Measurements from ENCODE around the gene HVCN1. TPM values are rescaled to one million over a fixed set of nuclear protein-coding genes. Genes with fewer than 3 reads are reported as not detected.

The HVCN1 gene
- total RNA-seq, 2 experiments from 2014 or later, result 4.4 to 4.7 TPM

DNA sequence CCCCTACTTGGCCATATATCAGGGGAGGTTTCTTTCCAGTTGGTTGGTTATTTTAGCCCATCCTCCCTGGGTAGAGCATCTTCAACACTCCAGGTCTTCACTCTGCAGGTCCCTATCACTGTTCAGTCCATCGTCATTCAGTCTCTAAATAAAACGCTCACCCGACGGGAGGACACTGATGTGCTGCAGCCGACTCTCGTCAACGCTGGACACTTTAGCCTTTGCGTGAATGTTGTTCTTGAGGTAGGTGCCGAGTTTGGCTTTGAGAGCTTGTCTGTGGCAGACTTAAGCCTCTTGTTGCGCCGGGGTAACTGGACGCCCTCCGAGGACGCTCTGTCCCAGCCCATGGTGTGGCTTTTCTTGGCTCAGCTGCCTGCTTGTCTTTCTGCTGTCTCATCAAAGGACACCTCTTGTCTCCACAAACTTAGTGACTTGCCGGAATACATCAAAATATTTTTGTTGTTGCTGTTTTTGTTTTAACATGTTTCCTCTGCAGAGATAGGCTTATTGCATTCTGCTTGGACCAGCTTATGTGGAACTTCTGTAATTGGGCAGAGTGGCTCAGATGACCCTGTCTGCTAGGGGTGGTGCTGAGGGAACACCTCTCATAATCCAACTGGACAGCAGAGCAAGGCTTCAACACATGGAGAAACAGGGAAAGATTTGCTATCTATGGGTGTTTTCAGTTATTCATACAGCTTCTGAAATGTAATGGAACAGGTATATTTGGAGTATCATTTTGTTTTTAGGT lies 48.5 kb downstream of the HVCN1 start:
- intact Hi-C loops (cut with DNase I, micrococcal nuclease), result loop anchor here in 1 of 2 experiments (10.0 kb wide), 1 partner anchor 54 kb away; no protein-coding TSS in a partner anchor
- Mint-ChIP-seq H3K27ac (no peak overlapping the region), H3K9me3 (ENCODE audit: low read depth) (no peaks in the 10 kb centered on the region), H3K4me3 (no peak overlapping the region), H3K36me3 (ENCODE audit: low read depth) (peaks cover 5% of the 10 kb centered on the region), H3K4me1 (peaks cover 28% of the 10 kb centered on the region), H3K27me3 (no peaks in the 10 kb centered on the region)
- ChIA-PET CTCF (no interaction called here), POLR2A (no interaction called here)
- ATAC-seq (no peak), DNase-seq (no peak)

DNA sequence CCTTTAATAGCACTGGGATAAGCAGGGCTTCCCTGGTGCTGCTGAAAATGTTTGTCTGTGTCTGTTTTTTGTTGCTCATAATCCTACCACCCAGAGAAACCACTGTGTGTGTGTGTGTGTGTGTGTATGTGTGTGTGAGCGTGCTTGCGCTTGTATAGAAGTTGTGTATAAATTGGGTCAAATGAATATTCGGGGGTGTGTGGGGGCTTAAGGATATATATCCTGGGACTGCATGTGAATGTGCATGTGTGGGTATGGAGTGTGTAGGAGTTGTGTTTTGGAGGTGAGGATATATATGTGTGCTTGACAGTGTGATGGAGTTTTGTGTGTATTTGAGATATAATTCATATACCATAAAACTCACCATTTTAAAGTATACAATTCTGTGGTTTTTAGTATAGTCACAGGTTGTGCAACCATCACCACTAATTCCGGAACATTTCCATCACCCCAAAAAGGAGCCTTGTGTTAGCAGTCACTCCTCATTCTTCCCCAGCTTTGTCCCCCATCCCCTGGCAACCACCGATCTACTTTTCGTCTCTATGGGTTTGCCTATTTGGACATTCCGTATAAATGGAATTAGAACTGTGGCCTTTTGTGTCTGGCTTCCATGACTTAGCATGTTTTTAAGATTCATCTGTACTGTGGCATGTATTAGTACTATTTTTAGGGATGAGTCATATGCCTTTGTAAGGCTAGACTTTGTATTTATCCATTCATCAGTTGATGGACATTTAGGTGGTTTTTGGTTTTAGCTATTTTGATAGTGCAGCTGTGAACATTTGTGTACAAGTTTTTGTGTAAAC lies 49.4 kb downstream of the HVCN1 start:
- POLR2A ChIA-PET, result no interaction called here
- intact Hi-C loops (cut with DNase I, micrococcal nuclease), result loop anchor here in 1 of 2 experiments (10.0 kb wide), 1 partner anchor 55 kb away; no protein-coding TSS in a partner anchor

DNA sequence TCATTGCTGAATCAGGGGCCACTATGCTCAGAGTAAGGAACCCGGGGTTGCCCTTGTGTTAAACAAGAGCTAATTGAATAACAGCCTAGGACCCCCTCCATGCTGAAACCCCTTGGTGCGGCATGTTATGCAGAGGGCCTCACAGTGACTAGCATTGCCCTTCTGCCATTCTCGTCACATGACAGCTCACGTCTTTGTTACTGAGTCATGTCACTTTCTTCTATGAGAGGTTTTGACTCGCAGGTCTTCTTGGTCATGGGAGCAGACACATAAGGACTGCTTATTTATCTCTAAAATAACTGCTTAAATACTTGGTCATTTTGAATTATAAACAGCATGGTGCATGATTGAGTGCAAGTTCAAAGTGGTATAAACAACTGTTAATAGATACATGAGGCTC lies 50.1 kb downstream of the HVCN1 start:
- no peaks in the 10 kb centered on the region for H3K27me3 Mint-ChIP-seq
- intact Hi-C loops (cut with DNase I, micrococcal nuclease), result no loop called here
- DNase-seq (no peak), ATAC-seq (peak; percentile 66)
- ChIA-PET POLR2A (no interaction called here), CTCF (interaction anchor here (0.7 to 0.9 kb wide), 2 partner anchors 9 to 15 kb away, joined by 3 to 5 read pairs; no protein-coding TSS in a partner anchor)
- H3K27ac Mint-ChIP-seq, result no peak overlapping the region
- peaks cover 2% of the 10 kb centered on the region for H3K36me3 Mint-ChIP-seq (ENCODE audit: low read depth)
- peaks cover 30% of the 10 kb centered on the region for H3K4me1 Mint-ChIP-seq
- no peak overlapping the region for H3K4me3 Mint-ChIP-seq
- H3K9me3 Mint-ChIP-seq (ENCODE audit: low read depth), result no peaks in the 10 kb centered on the region

More for the DNA sequence above, 49.4 kb downstream of the HVCN1 start:
- CTCF ChIA-PET, result interaction anchor here (0.7 kb wide), 1 partner anchor 14 kb away, joined by 5 read pairs; no protein-coding TSS in a partner anchor
- Mint-ChIP-seq H3K27me3 (no peaks in the 10 kb centered on the region), H3K27ac (no peak overlapping the region), H3K4me3 (no peak overlapping the region), H3K4me1 (peaks cover 34% of the 10 kb centered on the region), H3K9me3 (ENCODE audit: low read depth) (no peaks in the 10 kb centered on the region), H3K36me3 (ENCODE audit: low read depth) (peaks cover 5% of the 10 kb centered on the region)
- ATAC-seq (no peak), DNase-seq (no peak)

DNA sequence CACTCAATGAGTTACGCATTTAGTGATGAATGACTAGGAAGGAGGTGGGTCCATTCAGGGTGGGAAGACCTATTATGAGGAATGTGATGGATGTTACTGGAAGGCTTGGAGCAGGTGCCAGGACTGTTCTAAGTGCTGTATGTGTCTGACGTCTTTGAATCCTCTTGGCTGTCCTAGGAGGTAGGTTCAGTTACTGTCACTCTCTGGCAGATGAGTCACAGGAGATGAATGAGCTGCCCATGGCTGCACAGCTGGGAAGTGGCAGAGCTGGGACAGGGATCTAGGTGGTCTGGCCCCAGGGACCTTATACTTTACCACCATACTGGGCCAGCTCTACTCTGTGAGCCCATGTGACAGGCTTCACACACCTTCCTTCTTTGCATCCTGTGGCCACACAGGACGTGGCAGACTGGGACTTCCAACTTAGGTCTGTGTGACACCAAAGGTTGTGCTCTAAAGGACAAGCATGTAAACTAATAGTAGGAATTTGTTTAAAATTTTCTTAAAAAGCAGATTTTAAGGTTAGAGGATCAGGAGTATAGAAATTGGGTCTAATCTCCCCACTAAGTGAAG lies 51.0 kb downstream of the HVCN1 start:
- ATAC-seq (no peak), DNase-seq (no peak)
- CTCF ChIA-PET, result interaction anchor here (0.9 kb wide), 1 partner anchor 10 kb away, joined by 3 read pairs; no protein-coding TSS in a partner anchor
- H3K27ac Mint-ChIP-seq, result no peak overlapping the region
- peaks cover 2% of the 10 kb centered on the region for H3K36me3 Mint-ChIP-seq (ENCODE audit: low read depth)
- H3K9me3 Mint-ChIP-seq (ENCODE audit: low read depth), result no peaks in the 10 kb centered on the region
- POLR2A ChIA-PET, result no interaction called here
- no peaks in the 10 kb centered on the region for H3K27me3 Mint-ChIP-seq
- no peak overlapping the region for H3K4me3 Mint-ChIP-seq
- intact Hi-C loops (cut with DNase I, micrococcal nuclease), result no loop called here
- H3K4me1 Mint-ChIP-seq, result peaks cover 24% of the 10 kb centered on the region

DNA sequence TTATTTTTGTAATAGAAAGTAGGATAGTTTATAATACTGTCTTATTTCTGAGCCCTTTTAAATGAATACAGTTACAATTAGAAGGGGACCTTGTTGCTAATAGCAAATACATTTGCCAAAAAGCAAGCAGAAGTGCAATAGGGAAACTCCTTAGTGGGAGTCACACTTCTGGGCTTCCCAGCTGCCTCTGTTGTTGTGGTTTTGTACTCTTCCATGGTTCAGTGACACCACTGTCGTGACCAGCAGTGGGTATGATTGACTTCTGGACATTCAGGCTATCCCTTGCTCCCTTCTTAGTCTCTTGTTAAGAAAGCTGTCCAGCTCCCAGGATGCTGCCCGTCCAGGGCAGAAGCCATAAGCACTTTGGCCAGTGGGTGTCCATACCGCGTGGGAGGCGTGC lies 52.4 kb downstream of the HVCN1 start:
- POLR2A ChIA-PET, result no interaction called here
- CTCF ChIA-PET, result interaction anchor here (0.7 to 0.8 kb wide), 2 partner anchors 22 to 498 kb away, joined by 3 read pairs; no protein-coding TSS in a partner anchor
- H3K4me3 Mint-ChIP-seq, result no peak overlapping the region
- peaks cover 2% of the 10 kb centered on the region for H3K36me3 Mint-ChIP-seq (ENCODE audit: low read depth)
- H3K27me3 Mint-ChIP-seq, result no peaks in the 10 kb centered on the region
- H3K9me3 Mint-ChIP-seq (ENCODE audit: low read depth), result no peaks in the 10 kb centered on the region
- peaks cover 19% of the 10 kb centered on the region for H3K4me1 Mint-ChIP-seq
- no peak overlapping the region for H3K27ac Mint-ChIP-seq
- ATAC-seq (no peak), DNase-seq (no peak)
- intact Hi-C loops (cut with DNase I, micrococcal nuclease), result no loop called here

DNA sequence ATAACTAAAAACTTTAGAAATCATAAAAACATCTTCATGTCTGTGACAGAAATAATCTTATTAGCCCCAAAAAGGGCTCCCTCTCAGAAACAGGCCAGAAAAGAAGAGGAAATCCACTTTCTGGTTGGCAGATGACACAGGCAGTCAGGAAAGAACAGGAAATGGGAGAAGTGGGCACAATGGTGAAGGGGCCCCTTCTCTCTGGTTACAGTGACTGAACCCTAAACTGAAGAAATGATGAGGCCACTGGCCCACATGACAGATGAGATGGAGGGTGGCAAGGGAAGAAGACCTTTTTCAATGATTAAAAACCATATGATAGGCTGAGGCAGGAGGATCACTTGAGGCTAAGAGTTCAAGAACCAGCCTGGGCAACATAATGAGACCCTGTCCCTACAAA lies 53.9 kb downstream of the HVCN1 start:
- POLR2A ChIA-PET, result no interaction called here
- H3K27me3 Mint-ChIP-seq, result no peaks in the 10 kb centered on the region
- H3K27ac Mint-ChIP-seq, result no peak overlapping the region
- CTCF ChIA-PET, result interaction anchor here (0.6 kb wide), 1 partner anchor 14 kb away, joined by 3 read pairs; no protein-coding TSS in a partner anchor
- H3K4me1 Mint-ChIP-seq, result peaks cover 19% of the 10 kb centered on the region
- H3K9me3 Mint-ChIP-seq (ENCODE audit: low read depth), result no peaks in the 10 kb centered on the region
- DNase-seq (no peak), ATAC-seq (peak; percentile 39)
- H3K4me3 Mint-ChIP-seq, result no peak overlapping the region
- H3K36me3 Mint-ChIP-seq (ENCODE audit: low read depth), result no peaks in the 10 kb centered on the region
- intact Hi-C loops (cut with DNase I, micrococcal nuclease), result no loop called here

DNA sequence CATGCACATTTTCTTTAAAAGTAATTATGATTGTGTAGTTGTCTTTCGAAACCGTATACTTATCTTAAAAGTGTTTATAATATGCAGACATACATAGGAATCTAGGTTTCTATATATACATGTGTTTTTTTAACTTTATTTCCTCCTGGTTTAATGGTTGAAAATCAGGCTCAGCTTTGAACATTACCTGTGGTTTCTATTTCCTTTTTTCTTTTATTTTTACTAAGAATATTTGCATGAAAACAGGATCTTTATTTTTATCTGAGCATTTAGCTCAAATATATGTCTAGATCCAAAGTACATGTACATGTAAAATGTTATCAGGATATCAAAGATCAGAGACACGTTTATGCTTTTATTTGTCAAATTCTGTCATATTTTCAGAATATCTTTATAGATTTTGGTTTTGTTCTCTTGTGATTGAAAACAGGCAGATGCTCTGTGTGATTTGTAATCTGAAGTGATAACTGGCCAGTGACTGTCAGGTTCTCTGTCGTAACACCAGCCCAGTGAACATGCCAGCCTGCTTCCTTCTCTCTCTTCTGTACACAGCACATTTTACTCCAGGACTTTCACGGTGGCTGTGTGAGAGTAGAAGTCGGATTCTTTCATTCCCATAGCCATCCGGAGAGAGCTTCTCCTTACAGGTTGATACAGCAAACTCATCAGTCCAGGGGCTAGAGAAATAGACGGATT lies 61.3 kb downstream of the HVCN1 start:
- no peak overlapping the region for H3K4me3 Mint-ChIP-seq
- DNase-seq (no peak), ATAC-seq (no peak)
- intact Hi-C loops (cut with DNase I, micrococcal nuclease), result no loop called here
- H3K4me1 Mint-ChIP-seq, result peaks cover 7% of the 10 kb centered on the region
- no peaks in the 10 kb centered on the region for H3K27me3 Mint-ChIP-seq
- peaks cover 5% of the 10 kb centered on the region for H3K36me3 Mint-ChIP-seq (ENCODE audit: low read depth)
- no peak overlapping the region for H3K27ac Mint-ChIP-seq
- H3K9me3 Mint-ChIP-seq (ENCODE audit: low read depth), result no peaks in the 10 kb centered on the region
- CTCF ChIA-PET, result interaction anchor here (0.9 to 1.5 kb wide), 4 partner anchors 8 to 62 kb away, joined by 3 to 5 read pairs (median 3); no protein-coding TSS in a partner anchor
- POLR2A ChIA-PET, result interaction anchor here (0.6 kb wide), 1 partner anchor 65 kb away, joined by 6 read pairs; no protein-coding TSS in a partner anchor

DNA sequence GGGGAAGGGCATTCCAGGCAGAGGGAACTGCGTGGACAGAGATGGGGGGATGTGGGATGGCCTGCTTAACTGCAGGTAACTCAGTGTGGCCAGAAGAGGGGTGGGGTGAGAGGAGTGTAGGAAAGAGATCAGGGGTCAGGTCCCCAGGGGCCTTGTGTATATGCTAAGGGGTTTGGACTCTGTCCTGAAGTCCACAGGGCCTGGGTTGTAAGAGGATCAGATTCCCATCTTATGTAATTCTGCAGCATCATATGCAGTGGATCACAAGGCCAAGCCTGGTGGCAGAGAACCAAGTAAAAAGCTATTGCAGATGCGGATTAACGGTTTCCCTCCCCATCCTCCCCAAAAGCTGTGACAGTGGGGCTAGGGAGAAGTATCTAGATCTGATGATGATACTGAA lies 66.3 kb downstream of the HVCN1 start:
- DNase-seq (no peak), ATAC-seq (no peak)
- no peaks in the 10 kb centered on the region for H3K9me3 Mint-ChIP-seq (ENCODE audit: low read depth)
- H3K4me3 Mint-ChIP-seq, result no peak overlapping the region
- no peaks in the 10 kb centered on the region for H3K36me3 Mint-ChIP-seq (ENCODE audit: low read depth)
- CTCF ChIA-PET, result interaction anchor here (0.6 to 1.2 kb wide), 3 partner anchors 38 to 297 kb away, joined by 3 to 5 read pairs (median 3); partner anchors contain the start of gene ARPC3
- intact Hi-C loops (cut with DNase I, micrococcal nuclease), result no loop called here
- H3K27me3 Mint-ChIP-seq, result no peaks in the 10 kb centered on the region
- POLR2A ChIA-PET, result no interaction called here
- H3K27ac Mint-ChIP-seq, result no peak overlapping the region
- H3K4me1 Mint-ChIP-seq, result peaks cover 14% of the 10 kb centered on the region

DNA sequence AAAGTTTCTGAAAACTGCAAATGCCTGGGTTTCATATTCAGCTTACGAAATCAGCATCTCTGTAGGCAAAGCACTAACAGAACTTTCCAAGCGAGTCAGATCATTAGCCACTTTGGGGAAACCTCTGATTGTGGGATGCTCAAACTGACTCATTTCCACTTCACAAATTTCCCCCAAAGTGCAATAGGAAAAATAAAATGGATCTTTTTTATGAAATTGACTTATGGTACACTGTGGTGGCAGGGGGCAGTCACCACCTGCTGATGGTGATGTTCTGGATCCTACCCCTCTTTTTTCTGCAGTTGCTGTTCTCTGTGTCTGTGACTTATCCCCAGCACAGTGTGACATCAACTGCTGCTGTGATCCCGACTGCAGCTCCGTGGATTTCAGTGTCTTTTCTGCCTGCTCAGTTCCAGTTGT lies 69.4 kb downstream of the HVCN1 start:
- Mint-ChIP-seq H3K27me3 (no peaks in the 10 kb centered on the region), H3K9me3 (ENCODE audit: low read depth) (no peaks in the 10 kb centered on the region), H3K4me1 (peaks cover 20% of the 10 kb centered on the region), H3K36me3 (ENCODE audit: low read depth) (no peaks in the 10 kb centered on the region), H3K4me3 (peak overlapping the region; percentile 19), H3K27ac (peak overlapping the region; percentile 55)
- ChIA-PET POLR2A (interaction anchor here (0.7 kb wide), 1 partner anchor 748 kb away, joined by 7 read pairs; no protein-coding TSS in a partner anchor), CTCF (interaction anchor here (0.6 to 2.0 kb wide), 17 partner anchors 8 to 831 kb away, joined by 3 to 5 read pairs (median 4); partner anchors contain the start of genes FAM216A and GPN3)
- ATAC-seq (peak; percentile 92), DNase-seq (peak; percentile 68)
- intact Hi-C loops (cut with DNase I, micrococcal nuclease), result loop anchor here (1.0 to 10.0 kb wide), 6 partner anchors 41 to 335 kb away; partner anchors contain the start of gene ATP2A2 (in 1 of the 2)

DNA sequence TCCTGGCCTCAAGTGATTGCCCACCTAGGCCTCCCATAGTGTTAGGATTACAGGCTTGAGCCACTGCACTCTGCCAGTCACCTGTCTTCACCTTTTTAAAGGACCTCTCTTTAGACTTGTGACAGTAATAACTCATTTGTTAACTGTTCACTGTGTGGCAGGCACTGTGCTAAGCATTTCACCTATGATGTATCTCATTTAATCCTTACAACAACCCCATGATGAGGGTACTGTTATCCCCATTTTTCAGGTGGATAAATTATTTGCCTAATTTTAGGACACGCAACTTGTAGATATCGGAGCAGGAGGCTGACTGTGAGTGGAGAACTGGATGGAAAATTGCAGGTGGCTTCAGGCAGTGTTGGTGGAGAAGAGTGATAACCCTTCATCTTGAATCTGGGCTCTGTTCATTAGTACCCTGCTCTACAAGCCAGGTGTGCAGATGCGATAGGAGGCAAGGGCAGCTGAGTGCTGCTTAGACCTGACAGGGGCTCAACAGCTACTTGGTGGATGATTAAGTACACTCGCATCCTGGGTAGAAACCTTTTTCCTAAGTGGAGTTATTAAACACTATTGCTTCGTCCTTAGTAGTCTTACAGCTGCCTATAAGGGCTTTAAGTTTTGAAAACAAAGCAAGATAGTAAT lies 72.3 kb downstream of the HVCN1 start:
- Mint-ChIP-seq H3K36me3 (ENCODE audit: low read depth) (no peaks in the 10 kb centered on the region), H3K27ac (no peak overlapping the region), H3K4me3 (no peak overlapping the region), H3K9me3 (ENCODE audit: low read depth) (no peaks in the 10 kb centered on the region), H3K27me3 (no peaks in the 10 kb centered on the region), H3K4me1 (peaks cover 23% of the 10 kb centered on the region)
- ChIA-PET POLR2A (interaction anchor here (0.5 to 1.2 kb wide), 2 partner anchors 12 to 149 kb away, joined by 3 to 7 read pairs; partner anchors contain the start of gene GPN3), CTCF (interaction anchor here (0.6 to 2.9 kb wide), 7 partner anchors 22 to 271 kb away, joined by 3 to 16 read pairs (median 4); partner anchors contain the start of gene ARPC3)
- intact Hi-C loops (cut with DNase I, micrococcal nuclease), result loop anchor here (5.0 to 10.0 kb wide), 2 partner anchors 271 to 332 kb away; partner anchors contain the start of gene ATP2A2 (in 1 of the 2)
- no peak for DNase-seq
- ATAC-seq, result no peak
